Ectodermal cell (in vitro differentiated cells): ENCODE measurements around the gene BCL11A.

ENCODE experiments used
- H3K27ac ChIP-seq: 2 replicates; pipeline ENCODE4 v1.7.0; 2013; ENCODE audit warnings: mild to moderate bottlenecking, low read depth, low read length; ENCODE audit not compliant: insufficient read depth, poor library complexity, severe bottlenecking
- H3K27me3 ChIP-seq: 2 replicates; pipeline ENCODE4 v1.7.0; 2013; ENCODE audit warnings: mild to moderate bottlenecking, low read length; ENCODE audit not compliant: insufficient read depth, control insufficient read depth, poor library complexity, severe bottlenecking
- H3K36me3 ChIP-seq: one replicate; pipeline ENCODE4 v1.7.0; 2013; ENCODE audit warnings: low read length; ENCODE audit not compliant: control insufficient read depth, insufficient read depth
- H3K4me1 ChIP-seq: one replicate; pipeline ENCODE4 v1.7.0; 2013; ENCODE audit warnings: low read length; ENCODE audit not compliant: control insufficient read depth, insufficient read depth
- H3K4me3 ChIP-seq: 2 replicates; pipeline ENCODE4 v1.7.0; 2013; ENCODE audit warnings: low read depth, low read length, control low read depth; ENCODE audit not compliant: insufficient read depth
- H3K9me3 ChIP-seq: 2 replicates; pipeline ENCODE4 v1.7.0; 2013; ENCODE audit warnings: mild to moderate bottlenecking, low read length, moderate library complexity; ENCODE audit not compliant: control insufficient read depth
- WGBS, 2 experiments: methylation state at CpG; one replicate each; pipeline ENCODE4 v1.1.7; 2013; ENCODE audit warnings: missing lambda C conversion rate in 2 of 2; 5-methylcytosine and 5-hydroxymethylcytosine counted together

BCL11A gene

GRCh38 chr2:60583604-60584003, 30.1 kb upstream of the BCL11A start:
- WGBS, 2 experiments, result 83 to 85% methylated on average over 5 of the region's 5 CpGs
- Histone ChIP-seq H3K36me3 (no peaks in the 10 kb centered on the region), H3K9me3 (no peaks in the 10 kb centered on the region), H3K4me1 (no peaks in the 10 kb centered on the region), H3K27ac (no peak overlapping the region), H3K4me3 (no peak overlapping the region), H3K27me3 (peaks cover 25% of the 10 kb centered on the region)

GRCh38 chr2:60581433-60582282, 28.2 kb upstream of the BCL11A start:
- 8 to 9% methylated on average over 59 of the region's 59 CpGs for WGBS, 2 experiments
- Histone ChIP-seq H3K9me3 (no peaks in the 10 kb centered on the region), H3K27me3 (peaks cover 25% of the 10 kb centered on the region), H3K36me3 (no peaks in the 10 kb centered on the region), H3K4me1 (no peaks in the 10 kb centered on the region), H3K27ac (no peak overlapping the region), H3K4me3 (peak overlapping the region; percentile 47)

- Histone ChIP-seq H3K4me1 (no peaks in the 10 kb centered on the region), H3K4me3 (no peak overlapping the region), H3K9me3 (no peaks in the 10 kb centered on the region), H3K27ac (no peak overlapping the region), H3K36me3 (no peaks in the 10 kb centered on the region), H3K27me3 (peaks cover 25% of the 10 kb centered on the region)
- 44 to 48% methylated on average over 6 of the region's 6 CpGs for WGBS, 2 experiments
These were observed 24.3 kb upstream of the BCL11A start for GRCh38 chr2:60577682-60578283.

GRCh38 chr2:60573251-60573650, 19.8 kb upstream of the BCL11A start:
- Histone ChIP-seq H3K27ac (no peak overlapping the region), H3K4me3 (no peak overlapping the region), H3K27me3 (peaks cover 42% of the 10 kb centered on the region), H3K4me1 (peaks cover 6% of the 10 kb centered on the region), H3K36me3 (no peaks in the 10 kb centered on the region), H3K9me3 (no peaks in the 10 kb centered on the region)
- WGBS, 2 experiments, result 94% methylated on average over 3 of the region's 3 CpGs

GRCh38 chr2:60570251-60570650, 16.8 kb upstream of the BCL11A start:
- WGBS, 2 experiments, result 21% methylated on average over 9 of the region's 9 CpGs
- Histone ChIP-seq H3K4me3 (no peak overlapping the region), H3K9me3 (no peaks in the 10 kb centered on the region), H3K36me3 (no peaks in the 10 kb centered on the region), H3K27me3 (peaks cover 60% of the 10 kb centered on the region), H3K4me1 (peaks cover 6% of the 10 kb centered on the region), H3K27ac (no peak overlapping the region)

GRCh38 chr2:60569680-60570111, 16.2 kb upstream of the BCL11A start:
- Histone ChIP-seq H3K4me3 (peak overlapping the region; percentile 40), H3K27ac (no peak overlapping the region), H3K4me1 (peaks cover 6% of the 10 kb centered on the region), H3K27me3 (peaks cover 60% of the 10 kb centered on the region), H3K9me3 (no peaks in the 10 kb centered on the region), H3K36me3 (no peaks in the 10 kb centered on the region)
- WGBS, 2 experiments, result 1% methylated on average over 12 to 13 of the region's 13 CpGs

- peaks cover 60% of the 10 kb centered on the region for H3K27me3 ChIP-seq
- no peaks in the 10 kb centered on the region for H3K9me3 ChIP-seq
- H3K27ac ChIP-seq, result no peak overlapping the region
- 52 to 53% methylated on average over 10 of the region's 11 CpGs for whole genome bisulfite sequencing, 2 experiments
- no peak overlapping the region for H3K4me3 ChIP-seq
- no peaks in the 10 kb centered on the region for H3K36me3 ChIP-seq
- H3K4me1 ChIP-seq, result peaks cover 6% of the 10 kb centered on the region
These were observed 14.7 kb upstream of the BCL11A start for GRCh38 chr2:60567919-60568768.

GRCh38 chr2:60567096-60567495, 13.6 kb upstream of the BCL11A start:
- Histone ChIP-seq H3K4me1 (peaks cover 6% of the 10 kb centered on the region), H3K9me3 (no peaks in the 10 kb centered on the region), H3K27me3 (peaks cover 56% of the 10 kb centered on the region), H3K27ac (no peak overlapping the region), H3K36me3 (no peaks in the 10 kb centered on the region), H3K4me3 (no peak overlapping the region)
- WGBS, 2 experiments, result 93 to 94% methylated on average over 4 of the region's 4 CpGs

GRCh38 chr2:60565472-60565871, 12.0 kb upstream of the BCL11A start:
- no peak overlapping the region for H3K4me3 ChIP-seq
- 47 to 48% methylated on average over 3 of the region's 3 CpGs for WGBS, 2 experiments
- no peaks in the 10 kb centered on the region for H3K9me3 ChIP-seq
- H3K27me3 ChIP-seq, result peaks cover 40% of the 10 kb centered on the region
- no peak overlapping the region for H3K27ac ChIP-seq
- H3K4me1 ChIP-seq, result peaks cover 6% of the 10 kb centered on the region
- H3K36me3 ChIP-seq, result no peaks in the 10 kb centered on the region
